Fibroblast of pulmonary artery (primary cell): ENCODE results near the gene CASZ1.
A peak's percentile ranks its signal among the peaks of the same experiment; 100 is the strongest.

ENCODE experiments used
- DNase-seq: peaks from one replicate; pipeline ENCODE4 v3.0.0-alpha.2; 2010; ENCODE audit warnings: low read depth
- H3K4me3 ChIP-seq: replicated peaks from 2 replicates; pipeline ENCODE4 v1.5.1; 2011; ENCODE audit warnings: low read depth, mild to moderate bottlenecking, control low read depth, low read length, moderate library complexity
- CTCF ChIP-seq: IDR thresholded peaks from 2 replicates; pipeline ENCODE4 v1.5.1; 2011; ENCODE audit warnings: mild to moderate bottlenecking, control low read depth, low read length, inconsistent platforms; ENCODE audit errors: missing control alignments

CASZ1 gene

GRCh38 chr1:10614377-10615225 is 181.8 kb downstream of the CASZ1 start:
- DNase-seq, result no peak
- no peak overlapping the region for H3K4me3 ChIP-seq
- TF ChIP-seq CTCF, result no peak

- H3K4me3 ChIP-seq, result no peak overlapping the region
- TF ChIP-seq CTCF, result no peak
- no peak for DNase-seq
Measured at GRCh38 chr1:10613861-10614260, 182.6 kb downstream of the CASZ1 start.

GRCh38 chr1:10613340-10613739 is 183.1 kb downstream of the CASZ1 start:
- TF ChIP-seq CTCF, result no peak
- no peak overlapping the region for H3K4me3 ChIP-seq
- DNase-seq, result no peak

GRCh38 chr1:10612436-10613160 is 183.8 kb downstream of the CASZ1 start:
- DNase-seq, result no peak
- TF ChIP-seq CTCF, result no peak
- H3K4me3 ChIP-seq, result no peak overlapping the region

- no peak overlapping the region for H3K4me3 ChIP-seq
- TF ChIP-seq CTCF, result no peak
- DNase-seq, result peak; percentile 17
Measured at GRCh38 chr1:10610901-10611600, 185.4 kb downstream of the CASZ1 start.

- H3K4me3 ChIP-seq, result no peak overlapping the region
- no peak for TF ChIP-seq CTCF
- DNase-seq, result no peak
Measured at GRCh38 chr1:10608690-10609089, 187.8 kb downstream of the CASZ1 start.
